GM19193 (cell line): ENCODE results near the gene SOX12.

Experiments
- POLR2A ChIP-seq: IDR thresholded peaks from 4 replicates; pipeline ENCODE4 v1.6.1; 2011; ENCODE audit not compliant: insufficient read depth, insufficient read length; ENCODE audit errors: extremely low read depth

The SOX12 gene

DNA sequence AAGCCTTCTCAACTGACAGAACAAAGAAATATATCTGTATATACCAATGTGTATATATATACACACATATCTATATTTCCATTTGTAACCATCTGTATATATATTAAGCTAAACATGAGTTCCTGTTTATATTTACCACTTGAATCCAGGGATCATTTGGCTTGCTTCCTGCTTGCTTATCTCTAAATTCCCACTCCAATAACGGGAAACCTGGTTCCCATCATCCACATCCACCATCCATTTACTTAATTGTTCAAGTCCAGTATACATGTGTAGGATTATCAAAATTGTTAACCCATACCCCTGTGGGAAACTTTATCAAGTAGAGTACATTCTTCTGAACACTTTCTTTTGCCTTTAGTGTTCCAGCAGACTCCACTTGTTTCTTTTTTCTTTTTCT lies 12.5 kb upstream of the SOX12 start:
- no peak for TF ChIP-seq POLR2A

- no peak for TF ChIP-seq POLR2A
Measured at GRCh38 chr20:313402-313801, 11.9 kb upstream of the SOX12 start.

- no peak for TF ChIP-seq POLR2A
Measured at GRCh38 chr20:313948-314347, 11.4 kb upstream of the SOX12 start.

DNA sequence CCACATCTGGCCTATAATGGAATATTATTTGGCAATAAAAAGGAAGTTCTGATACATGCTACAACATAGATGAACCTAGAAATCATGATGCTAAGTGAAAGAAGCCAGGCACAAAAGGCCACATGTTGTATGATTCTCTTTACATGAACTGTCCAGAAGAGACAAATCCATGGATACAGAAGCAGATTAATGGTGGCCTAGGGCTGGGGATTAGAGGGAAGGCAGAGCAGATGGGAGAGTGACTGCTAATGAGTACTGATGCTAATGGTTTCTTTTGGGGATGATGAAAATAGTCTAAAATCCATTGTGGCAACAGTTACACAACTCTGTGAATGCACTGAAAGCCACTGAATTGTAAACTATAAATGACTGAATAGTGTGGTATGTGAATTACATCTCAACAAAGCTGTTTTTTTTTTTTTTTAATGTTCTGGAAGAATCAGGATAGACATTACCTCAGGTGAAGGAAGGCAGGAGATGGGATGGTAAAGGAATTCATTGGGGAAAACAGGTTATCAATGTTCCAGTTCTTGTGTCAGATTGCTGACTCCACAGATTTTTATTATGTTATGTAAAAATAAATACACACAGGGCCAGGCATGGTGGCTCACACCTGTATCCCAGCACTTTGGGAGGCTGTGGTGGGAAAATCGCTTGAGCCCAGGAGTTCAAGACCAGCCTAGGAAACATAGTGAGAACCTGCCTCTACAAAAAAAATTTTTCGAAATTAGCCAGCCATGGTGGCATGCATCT lies 8.9 kb upstream of the SOX12 start:
- no peak for TF ChIP-seq POLR2A

DNA sequence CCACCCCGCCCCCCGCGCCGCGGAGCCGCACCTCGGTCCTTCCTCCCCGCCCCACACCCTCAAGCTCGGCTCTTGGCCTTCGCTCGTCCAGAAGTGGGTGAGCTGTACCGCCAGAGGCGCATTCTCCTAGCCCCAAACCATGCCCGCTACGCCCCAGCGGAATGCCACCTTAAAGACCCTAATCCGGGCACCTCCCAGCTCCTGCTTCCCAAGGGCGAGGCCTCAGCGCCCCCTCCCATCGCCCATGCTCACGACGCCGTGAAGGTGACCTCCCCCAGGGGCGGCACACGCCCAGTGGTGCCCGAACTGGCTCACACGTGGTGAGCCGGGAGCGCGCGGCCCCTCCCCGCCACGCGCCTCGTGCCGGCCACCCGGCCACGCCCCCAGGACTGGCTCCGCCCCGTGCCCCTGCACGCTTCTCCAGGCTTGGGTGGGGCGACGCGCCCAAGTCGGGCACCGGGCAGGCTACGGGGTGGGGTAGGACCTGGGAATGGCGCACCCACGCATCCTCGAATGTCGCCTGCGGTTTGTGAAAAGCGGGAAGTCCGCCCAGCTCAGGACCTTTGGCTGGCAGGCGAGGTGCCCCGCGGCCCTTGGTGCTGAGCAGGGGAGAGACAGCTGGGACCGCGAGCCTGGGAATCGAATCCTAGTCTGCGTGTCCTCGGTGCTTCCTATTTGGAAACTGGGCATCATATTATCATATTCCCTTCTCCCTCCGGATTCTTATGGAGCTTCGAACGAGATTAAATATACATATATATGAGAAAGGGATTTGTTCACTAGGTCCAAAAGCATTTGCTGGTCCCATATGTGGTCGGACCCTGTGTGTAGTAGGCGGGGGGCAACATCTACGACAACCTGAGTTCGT lies 941 bp upstream of the SOX12 start:
- peak; percentile 60 for TF ChIP-seq POLR2A

DNA sequence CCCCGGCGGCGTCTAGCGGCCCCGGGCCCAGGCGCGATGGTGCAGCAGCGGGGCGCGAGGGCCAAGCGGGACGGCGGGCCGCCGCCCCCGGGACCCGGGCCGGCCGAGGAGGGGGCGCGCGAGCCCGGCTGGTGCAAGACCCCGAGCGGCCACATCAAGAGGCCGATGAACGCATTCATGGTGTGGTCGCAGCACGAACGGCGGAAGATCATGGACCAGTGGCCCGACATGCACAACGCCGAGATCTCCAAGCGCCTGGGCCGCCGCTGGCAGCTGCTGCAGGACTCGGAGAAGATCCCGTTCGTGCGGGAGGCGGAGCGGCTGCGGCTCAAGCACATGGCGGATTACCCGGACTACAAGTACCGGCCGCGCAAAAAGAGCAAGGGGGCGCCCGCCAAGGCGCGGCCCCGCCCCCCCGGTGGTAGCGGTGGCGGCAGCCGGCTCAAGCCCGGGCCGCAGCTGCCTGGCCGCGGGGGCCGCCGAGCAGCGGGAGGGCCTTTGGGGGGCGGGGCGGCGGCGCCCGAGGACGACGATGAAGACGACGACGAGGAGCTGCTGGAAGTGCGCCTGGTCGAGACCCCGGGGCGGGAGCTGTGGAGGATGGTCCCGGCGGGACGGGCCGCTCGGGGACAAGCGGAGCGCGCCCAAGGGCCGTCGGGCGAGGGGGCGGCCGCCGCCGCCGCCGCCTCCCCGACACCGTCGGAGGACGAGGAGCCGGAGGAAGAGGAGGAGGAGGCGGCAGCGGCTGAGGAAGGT lies 715 bp downstream of the SOX12 start:
- TF ChIP-seq POLR2A: no peak

DNA sequence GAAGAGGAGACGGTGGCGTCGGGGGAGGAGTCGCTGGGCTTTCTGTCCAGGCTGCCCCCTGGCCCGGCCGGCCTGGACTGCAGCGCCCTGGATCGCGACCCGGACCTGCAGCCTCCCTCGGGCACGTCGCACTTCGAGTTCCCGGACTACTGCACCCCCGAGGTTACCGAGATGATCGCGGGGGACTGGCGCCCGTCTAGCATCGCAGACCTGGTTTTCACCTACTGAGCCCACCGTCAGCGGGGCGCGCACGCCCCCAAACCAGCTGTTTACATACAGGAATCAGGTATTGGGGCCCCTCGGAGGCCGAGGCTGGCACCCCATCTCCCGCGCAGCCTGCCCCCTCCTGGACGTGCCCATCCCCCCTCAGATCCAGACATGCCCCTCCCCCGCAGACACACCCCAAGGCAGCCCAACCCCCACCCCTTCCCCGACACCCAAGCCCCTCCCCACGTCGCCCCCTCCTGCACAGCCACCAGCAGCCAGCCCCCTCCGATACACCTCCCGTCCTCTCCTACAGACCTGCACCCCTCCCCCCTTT lies 1.4 kb downstream of the SOX12 start:
- TF ChIP-seq POLR2A: no peak

- TF ChIP-seq POLR2A: peak; percentile 49
Measured at GRCh38 chr20:327186-328026, 2.1 kb downstream of the SOX12 start.

- no peak for TF ChIP-seq POLR2A
Measured at GRCh38 chr20:328027-328974, 2.9 kb downstream of the SOX12 start.

GRCh38 chr20:328975-329695 lies 3.8 kb downstream of the SOX12 start:
- TF ChIP-seq POLR2A: no peak

- TF ChIP-seq POLR2A: no peak
Measured at GRCh38 chr20:329851-330232, 4.5 kb downstream of the SOX12 start.
